Loucy (cell line): Measurements from ENCODE around the gene RNF17.

Source experiments
- EZH2phosphoT487 ChIP-seq: fragments of 200-600 bp; IDR thresholded peaks from 2 replicates; pipeline ENCODE4 v1.6.1; 2018; ENCODE audit warnings: antibody characterized with exemption, mild to moderate bottlenecking, moderate library complexity, borderline replicate concordance
- TF ChIP-seq, protein P1 (sequence below): fragments of 200-600 bp; sonication (generic); conservative IDR thresholded peaks from 2 replicates; pipeline ENCODE4 v1.5.1; 2014; ENCODE audit warnings: mild to moderate bottlenecking, antibody characterized with exemption, low read length

DNA sequence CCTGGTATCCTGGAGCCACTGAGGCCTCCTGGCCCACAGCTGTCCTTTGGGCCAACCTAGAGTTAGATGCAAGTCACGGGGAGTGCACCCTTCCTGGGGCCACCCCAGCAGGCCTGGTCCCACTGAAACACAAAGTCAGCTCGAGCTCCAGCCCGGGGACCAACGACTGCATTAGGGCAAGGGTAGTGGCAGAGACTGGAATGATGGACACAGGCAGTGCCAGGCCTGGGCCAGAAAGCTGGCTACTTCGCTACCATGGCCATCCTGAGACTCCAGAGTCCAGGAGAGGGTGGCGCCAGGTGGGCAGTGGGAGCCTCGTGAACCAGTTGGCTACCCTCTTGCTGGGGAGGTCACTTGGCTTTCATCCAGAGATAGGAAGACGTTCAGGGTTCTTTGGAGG lies 22.2 kb upstream of the RNF17 start:
- TF ChIP-seq, protein P1, sequence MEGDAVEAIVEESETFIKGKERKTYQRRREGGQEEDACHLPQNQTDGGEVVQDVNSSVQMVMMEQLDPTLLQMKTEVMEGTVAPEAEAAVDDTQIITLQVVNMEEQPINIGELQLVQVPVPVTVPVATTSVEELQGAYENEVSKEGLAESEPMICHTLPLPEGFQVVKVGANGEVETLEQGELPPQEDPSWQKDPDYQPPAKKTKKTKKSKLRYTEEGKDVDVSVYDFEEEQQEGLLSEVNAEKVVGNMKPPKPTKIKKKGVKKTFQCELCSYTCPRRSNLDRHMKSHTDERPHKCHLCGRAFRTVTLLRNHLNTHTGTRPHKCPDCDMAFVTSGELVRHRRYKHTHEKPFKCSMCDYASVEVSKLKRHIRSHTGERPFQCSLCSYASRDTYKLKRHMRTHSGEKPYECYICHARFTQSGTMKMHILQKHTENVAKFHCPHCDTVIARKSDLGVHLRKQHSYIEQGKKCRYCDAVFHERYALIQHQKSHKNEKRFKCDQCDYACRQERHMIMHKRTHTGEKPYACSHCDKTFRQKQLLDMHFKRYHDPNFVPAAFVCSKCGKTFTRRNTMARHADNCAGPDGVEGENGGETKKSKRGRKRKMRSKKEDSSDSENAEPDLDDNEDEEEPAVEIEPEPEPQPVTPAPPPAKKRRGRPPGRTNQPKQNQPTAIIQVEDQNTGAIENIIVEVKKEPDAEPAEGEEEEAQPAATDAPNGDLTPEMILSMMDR: no peak
- TF ChIP-seq EZH2phosphoT487: no peak
